WTC11 (cell line): ENCODE results near the gene NLE1. TPM values are rescaled to one million over a fixed set of nuclear protein-coding genes. Genes with fewer than 3 reads are reported as not detected.

Experiments
- ATAC-seq: fragments of 200-7000 bp; cut with Tn5 transposase; 2 replicates; pipeline ENCODE4 v1.10.0; 2021; ENCODE audit warnings: mild to moderate bottlenecking, moderate library complexity
- CTCF ChIA-PET: fragments of 300-600 bp; sonication (Branson Sonifier 250); formaldehyde crosslinking; loops from one replicate; lab custom pipeline; 2021; ENCODE audit warnings: antibody characterized with exemption; lab: Charles Lee
- POLR2A ChIA-PET: fragments of 350-600 bp; sonication (Branson Sonifier 250); formaldehyde crosslinking; loops from one replicate; lab custom pipeline; 2021; ENCODE audit warnings: antibody characterized with exemption; lab: Charles Lee
- DNase-seq: peaks from one replicate; pipeline ENCODE4 v3.0.0; 2021; ENCODE audit warnings: low spot score
- H3K27ac Mint-ChIP-seq: 2 replicates; pipeline ENCODE4 v1.8.0; 2021; ENCODE audit warnings: mixed read lengths
- H3K27me3 Mint-ChIP-seq: 2 replicates; pipeline ENCODE4 v1.8.0; 2021; ENCODE audit warnings: low read depth, mild to moderate bottlenecking, moderate library complexity, mixed read lengths
- H3K36me3 Mint-ChIP-seq: 2 replicates; pipeline ENCODE4 v1.8.0; 2021; ENCODE audit warnings: mixed read lengths
- H3K4me1 Mint-ChIP-seq: 2 replicates; pipeline ENCODE4 v1.8.0; 2022; ENCODE audit warnings: mixed read lengths
- H3K4me3 Mint-ChIP-seq: 2 replicates; pipeline ENCODE4 v1.8.0; 2021; ENCODE audit warnings: mild to moderate bottlenecking, moderate library complexity, mixed read lengths
- H3K9me3 Mint-ChIP-seq: 2 replicates; pipeline ENCODE4 v1.8.0; 2021; ENCODE audit warnings: mixed read lengths
- CDX4 ChIP-seq: fragments of 250-450 bp; sonication (Bioruptor Pico); IDR thresholded peaks from 2 replicates; pipeline ENCODE4 v1.9.0; 2021; ENCODE audit warnings: moderate library complexity, mild to moderate bottlenecking, inconsistent platforms, borderline replicate concordance
- ELF4 ChIP-seq: sonication (generic); formaldehyde crosslinking; IDR thresholded peaks from 2 replicates; pipeline ENCODE4 v1.8.1; 2022; ENCODE audit warnings: low read depth, mild to moderate bottlenecking, moderate library complexity, missing genetic modification reagents
- ERG ChIP-seq: fragments of 250-450 bp; sonication (Bioruptor Pico); IDR thresholded peaks from 2 replicates; pipeline ENCODE4 v1.8.0; 2021; ENCODE audit warnings: mild to moderate bottlenecking
- FOXK1 ChIP-seq: sonication (generic); formaldehyde crosslinking; IDR thresholded peaks from 2 replicates; pipeline ENCODE4 v1.8.0; 2022; ENCODE audit warnings: mild to moderate bottlenecking, moderate library complexity, missing genetic modification reagents
- IRF2 ChIP-seq: sonication (generic); formaldehyde crosslinking; IDR thresholded peaks from 2 replicates; pipeline ENCODE4 v1.8.0; 2022; ENCODE audit warnings: low read depth, missing genetic modification reagents, borderline replicate concordance
- KAT7 ChIP-seq: sonication (generic); formaldehyde crosslinking; IDR thresholded peaks from 2 replicates; pipeline ENCODE4 v1.8.1; 2023; ENCODE audit warnings: missing genetic modification reagents, mild to moderate bottlenecking, borderline replicate concordance
- MXD4 ChIP-seq: fragments of 250-450 bp; sonication (Bioruptor Pico); IDR thresholded peaks from 2 replicates; pipeline ENCODE4 v1.8.0; 2021; ENCODE audit warnings: mild to moderate bottlenecking, moderate library complexity, borderline replicate concordance
- NR1H2 ChIP-seq: sonication (generic); formaldehyde crosslinking; IDR thresholded peaks from 2 replicates; pipeline ENCODE4 v1.9.0; 2021; ENCODE audit warnings: mild to moderate bottlenecking, moderate library complexity, missing genetic modification reagents
- NR2C2 ChIP-seq: sonication (generic); formaldehyde crosslinking; IDR thresholded peaks from 2 replicates; pipeline ENCODE4 v1.8.0; 2022; ENCODE audit warnings: mild to moderate bottlenecking, missing genetic modification reagents
- OVOL2 ChIP-seq: fragments of 250-450 bp; sonication (Bioruptor Pico); IDR thresholded peaks from 2 replicates; pipeline ENCODE4 v1.9.0; 2021; ENCODE audit warnings: mild to moderate bottlenecking, borderline replicate concordance
- TEAD4 ChIP-seq: sonication (generic); formaldehyde crosslinking; IDR thresholded peaks from 2 replicates; pipeline ENCODE4 v1.8.0; 2022; ENCODE audit warnings: mild to moderate bottlenecking, missing genetic modification reagents
- TP53 ChIP-seq: sonication (generic); formaldehyde crosslinking; IDR thresholded peaks from 2 replicates; pipeline ENCODE4 v1.8.1; 2023; ENCODE audit warnings: mild to moderate bottlenecking, missing genetic modification reagents
- ZMAT4 ChIP-seq: fragments of 250-450 bp; sonication (Bioruptor Pico); IDR thresholded peaks from 2 replicates; pipeline ENCODE4 v1.9.0; 2021; ENCODE audit warnings: mild to moderate bottlenecking
- ZNF121 ChIP-seq: sonication (generic); formaldehyde crosslinking; IDR thresholded peaks from 2 replicates; pipeline ENCODE4 v1.8.0; 2023; ENCODE audit warnings: missing genetic modification reagents
- ZNF671 ChIP-seq: fragments of 250-450 bp; sonication (Bioruptor Pico); IDR thresholded peaks from 2 replicates; pipeline ENCODE4 v1.8.0; 2021; ENCODE audit warnings: mild to moderate bottlenecking
- total RNA-seq: library from RNA; stranded (reverse); gene quantifications from 3 replicates; pipeline ENCODE4 v1.2.3, GENCODE V29; 2021
- TF ChIP-seq, protein P1 (sequence below): sonication (generic); formaldehyde crosslinking; IDR thresholded peaks from 2 replicates; pipeline ENCODE4 v1.8.0; 2022; ENCODE audit warnings: missing genetic modification reagents
- TF ChIP-seq, protein P2 (sequence below): sonication (generic); formaldehyde crosslinking; IDR thresholded peaks from 2 replicates; pipeline ENCODE4 v1.8.0; 2022; ENCODE audit warnings: mild to moderate bottlenecking, missing genetic modification reagents
- TF ChIP-seq, protein P3 (sequence below): fragments of 250-450 bp; sonication (Bioruptor Pico); IDR thresholded peaks from 2 replicates; pipeline ENCODE4 v2.1.2; 2022; ENCODE audit warnings: mild to moderate bottlenecking, moderate library complexity
- TF ChIP-seq, protein P4 (sequence below): sonication (generic); formaldehyde crosslinking; IDR thresholded peaks from 2 replicates; pipeline ENCODE4 v1.8.0; 2022; ENCODE audit warnings: mild to moderate bottlenecking, missing genetic modification reagents
- TF ChIP-seq, protein P5 (sequence below): fragments of 250-450 bp; sonication (Bioruptor Pico); conservative IDR thresholded peaks from 2 replicates; pipeline ENCODE4 v1.9.0; 2021; ENCODE audit warnings: mild to moderate bottlenecking

Gene NLE1
- total RNA-seq, 1 experiment from 2014 or later = 52.2 TPM

- H3K36me3 Mint-ChIP-seq = no peaks in the 10 kb centered on the region
- no peak within 1 kb of the TSS for H3K4me3 Mint-ChIP-seq
- ATAC-seq (no peak), DNase-seq (no peak)
- TF ChIP-seq, protein P1, sequence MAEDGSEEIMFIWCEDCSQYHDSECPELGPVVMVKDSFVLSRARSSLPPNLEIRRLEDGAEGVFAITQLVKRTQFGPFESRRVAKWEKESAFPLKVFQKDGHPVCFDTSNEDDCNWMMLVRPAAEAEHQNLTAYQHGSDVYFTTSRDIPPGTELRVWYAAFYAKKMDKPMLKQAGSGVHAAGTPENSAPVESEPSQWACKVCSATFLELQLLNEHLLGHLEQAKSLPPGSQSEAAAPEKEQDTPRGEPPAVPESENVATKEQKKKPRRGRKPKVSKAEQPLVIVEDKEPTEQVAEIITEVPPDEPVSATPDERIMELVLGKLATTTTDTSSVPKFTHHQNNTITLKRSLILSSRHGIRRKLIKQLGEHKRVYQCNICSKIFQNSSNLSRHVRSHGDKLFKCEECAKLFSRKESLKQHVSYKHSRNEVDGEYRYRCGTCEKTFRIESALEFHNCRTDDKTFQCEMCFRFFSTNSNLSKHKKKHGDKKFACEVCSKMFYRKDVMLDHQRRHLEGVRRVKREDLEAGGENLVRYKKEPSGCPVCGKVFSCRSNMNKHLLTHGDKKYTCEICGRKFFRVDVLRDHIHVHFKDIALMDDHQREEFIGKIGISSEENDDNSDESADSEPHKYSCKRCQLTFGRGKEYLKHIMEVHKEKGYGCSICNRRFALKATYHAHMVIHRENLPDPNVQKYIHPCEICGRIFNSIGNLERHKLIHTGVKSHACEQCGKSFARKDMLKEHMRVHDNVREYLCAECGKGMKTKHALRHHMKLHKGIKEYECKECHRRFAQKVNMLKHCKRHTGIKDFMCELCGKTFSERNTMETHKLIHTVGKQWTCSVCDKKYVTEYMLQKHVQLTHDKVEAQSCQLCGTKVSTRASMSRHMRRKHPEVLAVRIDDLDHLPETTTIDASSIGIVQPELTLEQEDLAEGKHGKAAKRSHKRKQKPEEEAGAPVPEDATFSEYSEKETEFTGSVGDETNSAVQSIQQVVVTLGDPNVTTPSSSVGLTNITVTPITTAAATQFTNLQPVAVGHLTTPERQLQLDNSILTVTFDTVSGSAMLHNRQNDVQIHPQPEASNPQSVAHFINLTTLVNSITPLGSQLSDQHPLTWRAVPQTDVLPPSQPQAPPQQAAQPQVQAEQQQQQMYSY (CRISPR knock-in tag) = no peak
- TF ChIP-seq, protein P2, sequence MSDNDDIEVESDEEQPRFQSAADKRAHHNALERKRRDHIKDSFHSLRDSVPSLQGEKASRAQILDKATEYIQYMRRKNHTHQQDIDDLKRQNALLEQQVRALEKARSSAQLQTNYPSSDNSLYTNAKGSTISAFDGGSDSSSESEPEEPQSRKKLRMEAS (CRISPR knock-in tag) = no peak
- TF ChIP-seq ZMAT4 (no peak), ERG (CRISPR knock-in tag) (no peak), FOXK1 (no peak), TEAD4 (no peak), NR2C2 (CRISPR knock-in tag) (no peak), TP53 (CRISPR knock-in tag) (no peak), ELF4 (CRISPR knock-in tag) (no peak), IRF2 (CRISPR knock-in tag) (no peak), CDX4 (CRISPR knock-in tag) (no peak), MXD4 (no peak), OVOL2 (CRISPR knock-in tag) (no peak), ZNF121 (CRISPR knock-in tag) (no peak), ZNF671 (CRISPR knock-in tag) (no peak), NR1H2 (CRISPR knock-in tag) (no peak), KAT7 (CRISPR knock-in tag) (no peak)
- TF ChIP-seq, protein P3, sequence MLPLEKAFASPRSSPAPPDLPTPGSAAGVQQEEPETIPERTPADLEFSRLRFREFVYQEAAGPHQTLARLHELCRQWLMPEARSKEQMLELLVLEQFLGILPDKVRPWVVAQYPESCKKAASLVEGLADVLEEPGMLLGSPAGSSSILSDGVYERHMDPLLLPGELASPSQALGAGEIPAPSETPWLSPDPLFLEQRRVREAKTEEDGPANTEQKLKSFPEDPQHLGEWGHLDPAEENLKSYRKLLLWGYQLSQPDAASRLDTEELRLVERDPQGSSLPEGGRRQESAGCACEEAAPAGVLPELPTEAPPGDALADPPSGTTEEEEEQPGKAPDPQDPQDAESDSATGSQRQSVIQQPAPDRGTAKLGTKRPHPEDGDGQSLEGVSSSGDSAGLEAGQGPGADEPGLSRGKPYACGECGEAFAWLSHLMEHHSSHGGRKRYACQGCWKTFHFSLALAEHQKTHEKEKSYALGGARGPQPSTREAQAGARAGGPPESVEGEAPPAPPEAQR (CRISPR knock-in tag) = no peak
- TF ChIP-seq, protein P4, sequence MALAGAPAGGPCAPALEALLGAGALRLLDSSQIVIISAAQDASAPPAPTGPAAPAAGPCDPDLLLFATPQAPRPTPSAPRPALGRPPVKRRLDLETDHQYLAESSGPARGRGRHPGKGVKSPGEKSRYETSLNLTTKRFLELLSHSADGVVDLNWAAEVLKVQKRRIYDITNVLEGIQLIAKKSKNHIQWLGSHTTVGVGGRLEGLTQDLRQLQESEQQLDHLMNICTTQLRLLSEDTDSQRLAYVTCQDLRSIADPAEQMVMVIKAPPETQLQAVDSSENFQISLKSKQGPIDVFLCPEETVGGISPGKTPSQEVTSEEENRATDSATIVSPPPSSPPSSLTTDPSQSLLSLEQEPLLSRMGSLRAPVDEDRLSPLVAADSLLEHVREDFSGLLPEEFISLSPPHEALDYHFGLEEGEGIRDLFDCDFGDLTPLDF = no peak
- TF ChIP-seq, protein P5, sequence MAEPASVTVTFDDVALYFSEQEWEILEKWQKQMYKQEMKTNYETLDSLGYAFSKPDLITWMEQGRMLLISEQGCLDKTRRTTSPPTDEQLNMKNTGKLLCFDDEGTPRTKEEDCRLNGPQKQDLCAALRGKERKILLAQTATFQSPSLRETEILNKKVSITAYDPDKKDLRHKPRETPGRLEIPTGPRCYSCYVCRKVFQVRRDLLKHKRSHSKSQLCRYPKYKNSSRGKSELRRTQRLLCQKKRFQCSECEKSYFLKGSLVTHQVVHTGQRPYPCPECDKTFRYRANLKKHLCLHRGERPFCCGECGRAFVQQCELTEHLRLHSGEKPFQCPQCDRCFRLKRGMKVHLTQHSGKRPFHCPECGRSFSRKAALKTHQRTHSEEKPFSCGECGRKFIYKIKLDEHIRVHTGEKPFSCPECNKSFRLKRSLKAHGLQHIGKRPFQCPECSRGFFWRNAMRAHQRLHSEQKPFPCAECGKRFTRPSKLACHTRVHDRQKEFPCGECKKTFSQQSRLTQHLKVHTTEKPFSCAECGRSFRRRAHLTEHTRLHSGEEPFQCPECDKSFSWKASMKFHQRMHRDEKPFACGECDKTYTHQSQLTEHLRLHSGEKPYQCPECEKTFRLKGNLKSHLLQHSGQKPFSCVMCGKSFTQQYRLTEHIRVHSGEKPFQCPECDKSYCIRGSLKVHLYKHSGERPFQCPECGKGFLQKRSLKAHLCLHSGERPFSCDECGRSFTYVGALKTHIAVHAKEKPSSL (CRISPR knock-in tag) = no peak
- H3K9me3 Mint-ChIP-seq = no peaks in the 10 kb centered on the region
- ChIA-PET POLR2A (no interaction called here), CTCF (interaction anchor here (1.3 to 2.5 kb wide), 3 partner anchors 95 to 392 kb away, joined by 5 to 9 read pairs (median 6); partner anchors contain the start of gene SLFN5)
- H3K4me1 Mint-ChIP-seq = peaks cover 16% of the 10 kb centered on the region
- H3K27ac Mint-ChIP-seq = no peak within 1 kb of the TSS
- peaks cover 2% of the 10 kb centered on the region for H3K27me3 Mint-ChIP-seq
These were observed 5.3 kb upstream of the NLE1 start, which contains the start of gene UNC45B for GRCh38 chr17:35147375-35147905. UNC45B (plus strand) TSS chr17:35147817; CDS start chr17:35148264, 447 bp downstream.
